HK-2 (cell line): ENCODE data around the gene ITPA.
"Not testable (repeated sequence)": the region's sequence is repeated elsewhere in the genome, so short reads cannot be mapped to it uniquely, and the experiment has no call there.

ENCODE experiments used
- DNase-seq: peaks from one replicate; pipeline ENCODE4 v3.0.0-alpha.2; 2018; ENCODE audit not compliant: unreplicated experiment

Gene ITPA

DNA sequence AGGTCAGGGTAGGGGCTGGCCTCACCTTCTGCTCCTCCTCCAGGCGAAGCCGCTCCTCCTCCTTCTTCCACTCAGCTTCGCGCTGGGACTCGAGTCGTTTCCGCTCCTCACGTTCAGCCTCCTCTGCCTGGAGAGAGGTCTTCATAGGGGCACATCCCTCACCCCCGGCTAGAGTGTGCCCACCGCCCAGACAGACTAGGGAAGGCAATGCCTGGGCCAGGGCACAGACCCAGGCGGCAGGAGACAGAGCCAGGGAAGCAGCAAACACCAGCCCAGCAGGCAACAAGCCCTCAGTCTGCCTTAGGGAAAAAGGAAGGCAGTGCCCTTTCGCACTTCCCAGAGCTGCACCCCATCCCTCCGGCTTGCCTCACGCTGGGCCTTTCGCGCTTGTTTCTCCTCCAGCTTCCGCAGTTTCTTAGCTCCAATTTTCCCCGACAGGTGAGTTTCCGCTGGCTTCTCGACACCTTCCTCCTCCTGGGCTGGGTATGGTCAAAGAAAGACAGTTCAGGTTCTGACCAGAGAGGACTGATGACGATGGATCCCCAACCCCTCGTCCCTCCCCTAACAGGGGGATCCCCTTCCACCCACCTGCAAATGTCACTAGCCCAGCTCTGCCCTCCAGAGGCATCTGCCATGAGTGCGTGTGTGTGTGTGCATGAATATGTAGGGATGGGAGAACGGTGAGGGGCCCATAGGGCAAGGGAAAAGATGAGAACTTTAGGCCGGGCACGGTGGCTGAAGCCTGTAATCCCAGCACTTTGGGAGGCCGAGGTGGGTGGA lies 9.1 kb upstream of the ITPA start:
- DNase-seq: no peak

DNA sequence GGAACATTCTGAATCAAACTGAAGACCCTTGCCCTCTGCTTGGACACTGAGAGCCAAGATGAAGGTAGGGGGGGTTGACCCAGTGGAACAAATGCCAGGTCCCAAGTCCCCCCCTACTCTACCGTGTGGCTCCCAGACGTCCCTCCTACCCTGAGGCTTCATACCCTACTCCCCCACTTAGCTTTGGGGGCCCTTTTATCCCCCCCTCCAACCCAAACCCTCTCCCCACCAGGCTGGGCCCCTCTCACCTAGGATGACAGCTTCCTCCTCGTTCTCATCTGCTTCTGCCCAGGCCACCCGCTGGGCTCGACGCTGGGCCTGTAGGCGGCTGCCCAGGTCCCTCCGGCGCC lies 6.4 kb upstream of the ITPA start:
- DNase-seq: no peak

DNA sequence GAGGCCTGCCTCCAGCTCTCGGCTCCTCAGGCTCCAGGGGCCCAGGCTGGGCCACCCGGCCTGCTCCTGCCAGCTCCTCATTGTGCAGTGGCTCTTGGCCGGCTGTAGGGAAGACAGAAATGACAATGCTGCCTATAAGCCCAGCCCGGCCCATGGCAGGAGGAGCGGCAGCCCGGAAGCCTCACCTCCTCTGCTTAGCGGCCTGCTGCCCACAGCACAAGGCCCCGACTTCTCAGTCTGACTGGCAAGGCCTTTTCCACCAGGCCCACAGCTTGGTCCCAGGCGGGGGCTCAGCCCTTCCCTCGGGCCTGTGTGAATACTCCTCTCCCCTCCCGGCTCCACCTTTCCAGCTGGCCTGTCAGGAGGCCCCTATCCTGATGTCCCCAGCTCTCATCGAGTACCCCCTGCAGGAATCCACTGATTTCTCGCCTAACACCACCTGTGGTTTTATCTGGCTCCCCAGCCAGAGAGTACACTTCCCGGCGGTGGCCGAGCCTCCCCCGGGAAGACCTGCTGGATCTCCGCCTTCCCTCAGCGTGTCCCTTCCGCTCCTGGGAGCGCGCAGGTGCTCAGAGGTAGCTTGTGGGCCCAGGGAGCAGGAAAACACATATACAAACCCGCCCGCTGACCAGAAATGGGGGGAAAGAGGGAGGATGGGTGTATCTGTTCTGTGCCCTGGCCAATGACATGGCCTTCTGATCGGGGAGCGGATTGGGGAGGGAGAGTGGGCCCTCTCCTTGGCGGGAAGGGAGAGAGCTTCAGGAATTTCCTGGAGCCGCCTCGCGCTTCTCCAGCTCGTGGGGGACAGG lies 5.8 kb upstream of the ITPA start:
- DNase-seq: peak; percentile 61

DNA sequence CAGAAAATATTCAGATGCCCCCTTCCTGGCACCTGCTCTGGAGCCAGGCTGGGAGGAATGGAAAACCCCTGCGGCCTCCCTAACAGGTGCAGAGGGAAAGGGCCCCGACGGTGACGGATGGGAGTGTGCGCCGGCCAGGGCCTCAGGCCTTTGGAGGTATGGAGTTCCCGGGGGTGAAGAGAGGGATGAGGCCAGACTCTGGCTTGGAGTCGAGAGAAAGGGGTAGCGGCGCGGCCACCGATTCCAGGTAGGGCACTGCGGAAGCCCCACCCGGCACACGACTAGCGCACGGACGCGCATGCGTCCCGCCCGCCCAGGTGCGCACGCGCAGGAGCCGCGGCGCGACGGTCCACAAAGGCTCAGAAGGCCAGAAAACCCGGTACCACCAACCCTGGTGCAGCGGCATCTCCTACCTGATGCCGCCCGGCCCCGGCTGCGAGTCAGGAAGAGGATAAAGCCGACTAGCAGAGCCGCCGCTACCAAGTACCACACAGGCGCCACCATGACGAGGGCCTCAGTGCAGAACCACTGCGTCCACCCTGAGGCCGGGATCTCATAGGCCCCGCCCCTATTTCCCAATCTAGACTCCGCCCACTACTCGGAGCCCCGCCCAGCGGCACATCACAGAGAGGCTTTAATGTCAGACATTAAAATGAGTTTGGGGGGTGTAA lies 5.0 kb upstream of the ITPA start, which contains the start of gene DDRGK1:
Gene DDRGK1 (minus strand): TSS at position 559 of the 671 bp plus-strand sequence. CDS start 55 bp downstream, at position 504.
- DNase-seq: peak; percentile 90

DNA sequence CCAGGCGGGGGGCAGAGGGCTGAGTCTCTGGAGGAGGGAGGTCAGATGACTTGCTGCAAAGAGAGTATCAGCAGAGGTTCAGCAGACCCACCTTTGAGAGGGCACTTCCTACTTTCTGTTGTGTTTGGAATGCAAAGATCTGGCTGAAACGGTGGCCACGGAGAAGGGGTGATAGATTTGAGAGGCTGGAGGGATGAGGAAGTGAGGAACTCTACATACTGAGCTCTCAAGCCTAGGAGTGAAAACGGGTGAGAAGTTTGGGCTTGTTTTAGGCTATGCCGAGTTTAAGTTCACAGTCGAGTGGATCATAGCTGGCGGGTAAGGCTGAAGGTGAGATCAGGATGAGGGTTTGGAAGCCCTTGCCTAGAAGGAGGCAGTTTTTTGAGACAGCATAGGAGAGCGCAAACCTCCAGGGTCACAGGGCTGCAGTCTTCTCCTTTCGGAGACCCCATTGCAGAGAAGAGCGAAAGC lies 477 bp upstream of the ITPA start:
- DNase-seq: peak; percentile 29

DNA sequence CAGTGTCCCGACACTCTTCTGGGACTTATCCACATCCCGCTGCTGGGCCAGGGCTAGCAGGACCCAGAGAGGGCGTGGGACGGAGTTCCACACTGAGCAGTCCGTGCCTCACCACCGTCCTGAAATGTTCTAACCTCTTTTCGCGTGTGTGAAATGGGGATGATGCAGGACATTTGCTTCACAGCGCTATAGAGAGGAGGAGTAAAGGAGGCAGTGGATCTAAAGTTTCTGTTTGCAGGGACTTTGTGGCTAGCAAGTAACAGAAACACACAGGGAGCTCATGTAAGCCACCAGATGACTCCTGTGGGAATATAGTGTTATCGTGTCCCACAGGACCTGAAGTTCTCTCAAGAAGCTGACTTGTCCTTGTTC lies 634 bp downstream of the ITPA start:
- DNase-seq: peak; percentile 30

DNA sequence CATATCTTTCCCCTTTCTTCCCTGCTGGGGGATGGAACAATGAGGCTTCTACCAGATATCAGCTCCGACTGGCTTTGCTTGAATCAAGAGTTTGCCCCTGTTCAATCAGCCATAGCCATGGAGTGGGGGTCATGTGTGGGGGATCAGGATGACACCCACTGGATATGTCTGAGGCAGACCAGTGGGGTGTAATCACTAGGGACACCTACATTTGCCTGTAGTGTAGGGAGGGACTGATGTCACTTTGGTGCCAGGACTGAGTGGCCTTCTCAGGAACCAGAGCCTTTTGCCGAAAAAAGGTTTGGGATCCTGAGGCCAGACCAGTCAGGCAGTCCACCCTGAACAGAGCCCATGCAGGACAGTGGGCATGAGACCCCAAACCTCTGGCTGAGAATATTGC lies 1.0 kb downstream of the ITPA start:
- DNase-seq: no peak

DNA sequence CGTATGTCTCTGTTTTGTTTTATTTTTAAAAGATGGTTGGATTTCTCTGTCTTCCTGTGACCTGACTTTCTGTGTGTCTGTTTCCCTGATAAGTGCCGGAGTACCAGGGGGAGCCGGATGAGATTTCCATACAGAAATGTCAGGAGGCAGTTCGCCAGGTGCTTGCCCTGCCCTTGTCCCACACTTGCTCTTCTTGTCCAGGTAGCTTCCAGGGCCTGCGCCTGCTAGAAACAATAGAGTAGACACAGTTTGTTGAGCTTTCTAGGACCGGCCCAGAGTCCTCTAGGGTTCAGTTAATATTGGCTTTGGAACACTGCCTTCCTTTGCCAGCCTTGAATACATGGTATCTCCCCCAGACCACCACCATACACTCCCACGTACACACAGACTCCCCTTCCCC lies 3.9 kb downstream of the ITPA start:
- DNase-seq: no peak

DNA sequence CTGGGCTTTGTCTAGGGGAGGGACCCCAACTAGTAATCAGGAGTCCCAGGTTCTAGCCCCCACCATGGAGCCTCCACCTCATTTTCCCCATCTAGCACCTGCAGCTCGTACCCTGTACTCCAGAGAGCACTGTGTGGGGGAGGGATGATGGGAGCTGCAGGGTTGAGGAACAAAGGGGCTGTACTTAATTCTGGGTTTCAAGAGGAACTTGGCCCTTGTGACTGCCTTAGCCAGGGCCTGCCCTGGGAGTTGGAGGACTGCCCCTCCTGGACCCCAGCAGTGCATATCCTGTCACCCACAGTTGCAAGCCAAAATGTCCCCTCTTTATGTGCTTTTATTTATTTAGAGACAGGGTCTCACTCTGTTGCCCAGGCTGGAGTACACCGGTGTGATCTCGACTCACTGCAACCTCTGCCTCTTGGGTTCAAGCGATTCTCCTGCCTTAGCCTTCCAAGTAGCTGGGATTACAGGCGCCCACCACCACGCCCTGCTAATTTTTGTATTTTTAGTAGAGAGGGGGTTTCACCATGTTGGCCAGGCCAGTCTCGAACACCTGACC lies 6.1 kb downstream of the ITPA start:
- not testable (repeated sequence) for DNase-seq

DNA sequence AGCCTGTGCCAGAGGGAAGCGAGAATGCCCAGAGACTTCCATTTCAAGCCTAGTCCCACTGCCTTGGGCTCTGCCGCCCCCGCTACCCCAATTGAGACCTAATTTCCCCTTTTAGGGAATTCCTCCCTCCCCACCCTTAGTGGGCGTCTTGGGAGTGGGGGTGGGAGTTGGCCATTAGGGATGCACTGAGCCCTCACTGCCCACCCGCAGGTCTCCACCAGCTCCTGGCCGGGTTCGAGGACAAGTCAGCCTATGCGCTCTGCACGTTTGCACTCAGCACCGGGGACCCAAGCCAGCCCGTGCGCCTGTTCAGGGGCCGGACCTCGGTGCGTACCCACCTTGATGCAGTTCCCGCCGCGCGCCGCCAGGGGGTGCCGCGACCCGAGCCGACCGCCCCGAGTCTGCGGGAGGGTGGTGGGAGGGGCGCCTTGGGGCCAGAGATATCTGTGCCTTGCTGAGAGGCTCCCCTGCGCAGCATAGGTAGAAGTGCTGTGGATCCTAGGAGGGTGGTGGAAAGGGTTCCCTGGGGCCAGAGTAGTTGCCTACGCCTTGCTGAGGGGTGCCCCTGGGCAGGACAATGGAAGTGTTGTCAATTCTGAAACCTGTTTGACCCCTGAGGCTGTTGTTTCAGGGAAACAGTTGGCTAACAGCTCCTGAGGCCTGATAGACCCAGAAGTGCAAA lies 9.2 kb downstream of the ITPA start:
- no peak for DNase-seq

DNA sequence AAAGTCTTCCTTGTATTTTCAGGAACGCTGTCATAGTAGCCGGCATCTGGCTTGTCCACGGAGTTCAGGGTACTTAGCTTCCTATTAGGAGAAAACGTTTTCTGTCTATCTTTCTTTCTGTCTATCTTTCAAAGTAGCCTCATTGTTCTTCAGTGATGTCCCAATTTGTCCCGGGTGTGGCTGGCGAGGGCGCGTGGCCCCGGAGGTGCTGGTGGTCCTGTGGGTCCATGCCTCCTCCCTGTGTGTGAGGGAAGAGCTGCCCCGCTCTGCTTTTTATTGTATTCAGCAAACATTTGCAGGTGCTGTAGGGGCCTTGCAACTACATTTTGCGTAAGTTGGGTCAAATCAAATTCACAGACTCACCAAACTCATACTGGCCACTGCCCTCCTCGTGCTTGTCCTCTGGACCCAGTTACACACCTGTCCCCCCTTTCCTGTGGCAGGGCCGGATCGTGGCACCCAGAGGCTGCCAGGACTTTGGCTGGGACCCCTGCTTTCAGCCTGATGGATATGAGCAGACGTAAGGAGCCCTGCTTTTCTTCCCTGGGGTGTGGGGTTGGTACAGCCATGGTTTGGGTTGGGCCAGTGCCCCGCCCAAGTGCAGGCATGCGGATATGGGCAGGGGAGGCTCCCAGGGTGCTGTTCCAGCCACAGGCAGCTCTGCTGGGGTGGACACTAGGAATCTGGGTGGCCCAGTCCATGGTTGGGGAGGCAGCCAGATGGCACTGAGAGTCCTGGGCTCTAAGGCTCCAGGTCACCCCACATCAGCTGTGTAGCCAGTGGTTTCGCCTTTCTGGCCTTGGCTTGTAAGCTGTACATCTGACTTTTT lies 12.3 kb downstream of the ITPA start:
- DNase-seq: no peak

DNA sequence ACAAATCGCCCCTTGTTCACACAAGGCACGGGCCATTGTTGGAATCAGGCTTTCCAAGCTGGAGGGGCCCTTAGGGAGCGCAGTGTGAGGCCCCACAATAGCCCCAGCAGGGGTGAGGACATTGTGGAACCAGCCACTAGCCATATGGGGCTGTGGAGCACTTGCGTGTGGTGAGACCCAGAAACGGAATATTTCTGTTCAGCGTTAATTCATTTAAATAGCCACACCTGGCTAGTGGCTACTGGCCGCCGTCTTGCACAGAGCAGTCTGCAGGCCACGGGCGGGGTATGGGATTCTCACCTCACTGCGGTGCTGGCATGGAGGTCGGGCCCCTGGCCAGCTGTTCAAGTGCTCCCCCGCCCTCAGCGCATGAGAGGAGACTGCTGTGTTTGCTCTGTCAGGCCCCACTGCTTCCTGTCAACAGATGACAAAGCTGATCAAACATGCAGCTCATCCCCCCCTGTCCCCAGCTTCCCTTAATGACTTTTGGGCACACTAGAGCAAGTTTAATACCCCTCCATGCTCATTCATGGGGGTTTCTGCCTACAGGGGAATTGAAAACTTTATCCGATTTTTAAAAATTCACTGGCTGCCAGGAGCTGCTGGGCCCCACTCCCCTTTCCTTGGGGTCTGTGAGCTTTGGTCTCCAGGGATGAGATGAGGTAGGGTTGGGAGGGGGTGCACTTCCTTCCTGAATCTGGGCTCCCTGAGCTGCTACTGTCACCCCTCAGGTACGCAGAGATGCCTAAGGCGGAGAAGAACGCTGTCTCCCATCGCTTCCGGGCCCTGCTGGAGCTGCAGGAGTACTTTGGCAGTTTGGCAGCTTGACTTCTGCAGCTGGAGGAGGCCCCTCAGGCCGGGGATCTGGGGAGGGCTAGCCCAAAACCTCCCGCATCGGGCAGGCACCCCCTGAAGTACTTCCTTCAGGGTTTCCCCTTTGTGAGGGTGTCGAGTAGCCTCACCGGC lies 13.6 kb downstream of the ITPA start:
- peak; percentile 65 for DNase-seq

DNA sequence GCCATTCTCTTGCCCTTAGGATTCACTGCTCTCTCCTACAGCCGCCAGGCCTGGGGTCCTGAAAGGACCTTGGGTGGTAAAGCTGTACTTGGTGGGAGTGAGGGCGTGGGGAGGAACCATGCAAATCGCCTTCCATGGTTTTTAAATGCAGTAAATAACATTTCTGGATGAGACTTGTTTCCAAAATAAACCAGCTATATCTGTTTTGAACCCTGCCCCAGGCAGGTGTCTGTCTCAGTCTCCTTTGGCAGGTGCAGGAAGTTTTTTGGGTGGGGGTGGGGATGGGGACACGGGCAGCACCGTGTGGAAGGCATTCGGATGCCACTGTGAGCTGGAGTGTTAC lies 14.3 kb downstream of the ITPA start:
- no peak for DNase-seq

DNA sequence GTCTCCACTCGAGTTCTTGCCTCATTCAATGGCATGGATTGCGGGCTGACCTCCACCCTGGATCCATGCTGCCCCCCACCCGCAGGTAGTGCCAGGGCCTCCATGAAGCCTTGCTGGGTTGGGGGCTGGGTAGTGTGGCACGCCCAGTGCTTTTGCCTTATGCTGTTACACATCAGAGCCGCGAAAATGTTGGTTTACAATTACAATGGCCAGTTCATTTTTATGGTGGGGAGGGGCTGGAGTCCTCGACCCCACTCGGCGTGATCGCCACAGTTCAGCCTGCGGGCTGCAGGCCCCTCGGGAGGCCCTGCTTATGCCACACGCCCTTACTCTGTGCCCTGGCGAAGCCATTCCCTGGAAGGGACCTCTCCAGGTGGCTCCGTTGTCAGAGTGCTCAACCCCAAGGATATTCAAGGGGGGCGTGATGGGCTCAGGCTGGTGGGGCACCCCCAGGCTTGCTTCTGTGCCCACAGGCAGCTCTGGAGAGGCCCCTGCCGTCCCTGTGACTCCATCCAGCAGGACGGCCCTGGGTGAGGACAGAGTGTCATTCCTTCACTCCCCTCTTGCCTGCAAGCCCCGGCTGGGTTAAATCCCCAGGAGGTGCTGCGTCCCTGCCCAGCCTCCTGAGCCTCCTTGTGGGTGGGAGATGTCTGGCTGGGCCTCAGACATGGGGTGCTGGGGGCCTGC lies 14.8 kb downstream of the ITPA start:
- DNase-seq: no peak

DNA sequence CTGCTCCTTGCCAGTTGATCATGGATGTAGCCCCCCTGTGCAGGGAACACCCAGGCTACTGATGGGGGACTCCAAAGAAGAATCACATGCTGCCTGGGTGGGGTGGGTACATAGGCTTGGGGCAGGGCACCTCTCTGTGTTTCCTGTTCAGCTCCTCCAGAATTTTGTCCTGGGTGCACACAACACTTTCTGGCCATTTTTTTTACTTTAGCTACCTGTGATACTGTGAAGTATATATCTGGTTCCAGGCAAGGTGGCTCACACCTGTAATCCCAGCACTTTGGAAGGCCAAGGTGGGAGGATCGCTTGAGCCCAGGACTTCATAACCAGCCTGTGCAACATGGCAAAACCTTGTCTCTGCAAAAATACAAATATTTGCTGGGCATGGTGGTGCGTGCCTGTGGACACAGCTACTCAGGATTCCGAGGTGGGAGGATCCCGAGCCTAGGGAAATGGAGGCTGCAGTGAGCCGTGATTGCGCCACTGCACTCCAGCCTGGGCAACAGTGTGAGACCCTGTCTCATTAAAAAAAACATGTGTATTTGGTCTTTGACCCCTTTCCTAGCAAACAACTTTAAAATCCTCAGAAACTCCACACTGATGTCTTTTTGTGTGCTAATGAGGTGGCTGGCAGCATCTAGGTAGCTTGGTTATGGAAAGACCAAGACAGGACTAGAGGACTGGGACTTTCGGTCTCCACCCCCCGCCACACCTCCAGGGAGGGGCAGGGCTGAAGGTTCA lies 15.6 kb downstream of the ITPA start:
- no peak for DNase-seq

DNA sequence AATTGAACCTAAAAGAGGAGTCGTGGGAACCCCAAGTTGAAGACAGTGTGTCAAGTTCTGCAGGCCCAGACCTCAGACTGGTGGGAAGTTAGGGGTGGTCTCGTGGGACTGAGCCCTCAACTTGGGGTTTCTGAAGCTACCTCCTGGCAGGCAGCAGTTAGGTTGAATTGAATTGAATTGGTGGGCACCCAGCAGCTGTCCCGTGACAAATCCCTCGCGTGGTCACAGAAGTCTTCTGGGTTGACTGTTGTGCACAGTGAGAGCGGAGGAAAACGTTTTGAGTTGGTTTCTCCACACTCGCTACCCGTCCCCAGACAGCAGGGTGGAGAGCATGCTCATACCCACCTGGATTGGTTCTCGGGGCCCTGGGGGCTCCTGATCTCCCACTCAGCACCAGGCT lies 16.8 kb downstream of the ITPA start:
- no peak for DNase-seq

DNA sequence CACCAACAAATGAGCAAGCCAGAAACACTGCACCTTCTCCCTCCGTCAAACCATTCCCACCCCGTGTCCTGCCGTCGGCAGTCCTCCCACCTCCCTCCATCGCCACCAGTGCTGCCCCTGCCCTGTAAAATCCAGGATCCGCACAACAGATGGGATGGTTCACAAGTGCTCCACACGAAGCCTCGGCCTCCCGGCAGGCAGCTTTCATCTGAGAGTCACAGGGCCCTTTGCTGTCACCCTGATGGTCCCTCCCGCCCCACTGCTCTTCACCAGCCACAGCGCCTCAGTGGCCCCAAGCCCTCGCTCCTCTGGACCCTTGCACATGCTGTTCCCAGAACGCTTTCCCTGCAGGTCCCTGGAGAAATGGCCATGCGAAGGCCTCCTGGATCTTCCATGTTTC lies 17.6 kb downstream of the ITPA start:
- DNase-seq: no peak

DNA sequence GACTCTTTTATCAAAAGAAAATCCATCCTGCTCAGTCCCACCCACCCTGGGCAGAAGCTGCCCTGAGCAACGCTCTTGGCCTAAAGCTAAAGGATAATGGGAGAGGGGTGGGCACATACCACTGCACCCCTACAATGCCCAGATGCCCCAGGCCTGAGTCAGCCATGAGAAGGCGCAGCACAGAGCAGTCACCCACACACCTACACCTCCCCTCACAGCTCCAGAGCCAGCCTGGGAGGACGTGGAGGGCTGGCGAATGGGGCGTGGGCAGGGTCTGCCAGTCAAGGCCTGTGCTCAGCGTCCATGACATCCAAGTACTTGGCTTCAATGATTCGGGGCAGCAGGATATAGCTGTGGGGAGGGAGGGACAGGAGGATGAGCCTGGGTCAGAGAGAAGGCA lies 18.2 kb downstream of the ITPA start:
- DNase-seq: no peak
